ENCODE measurements around the gene ZBTB38. TPM values are rescaled to one million over a fixed set of nuclear protein-coding genes. Genes with fewer than 3 reads are reported as not detected.

ZBTB38 gene
- total RNA-seq, 1 donor from 2014 or later: 24.5 TPM

GRCh38 chr3:141400073-141400971, 32.0 kb downstream of the ZBTB38 start:
- Histone ChIP-seq H3K36me3 (no peaks in the 10 kb centered on the region), H4K20me1 (ENCODE audit: low read depth) (no peaks in the 10 kb centered on the region), H3K4me2 (peak overlapping the region; percentile 20), H3K79me2 (ENCODE audit: low read depth) (peaks cover 4% of the 10 kb centered on the region), H3K9me3 (ENCODE audit: low read depth) (no peaks in the 10 kb centered on the region), H2AFZ (replicated peaks) (no peak overlapping the region), H3K4me3 (no peak overlapping the region), H3K9ac (no peak overlapping the region), H3K27me3 (peaks cover 10% of the 10 kb centered on the region), H3K4me1 (peaks cover 29% of the 10 kb centered on the region), H3F3A (ENCODE audit: low read depth) (peaks cover 22% of the 10 kb centered on the region), H3K27ac (no peak overlapping the region)
- TF ChIP-seq EZH2phosphoT487 (IDR thresholded peaks at IDR 0.05): no peak
- no peak for TF ChIP-seq CTCF (IDR thresholded peaks at IDR 0.05)
- TF ChIP-seq EZH2 (IDR thresholded peaks at IDR 0.05): no peak
- no peak overlapping the region for H3K4me3 Mint-ChIP-seq
- H3K4me1 Mint-ChIP-seq: peaks cover 8% of the 10 kb centered on the region
- peaks cover 15% of the 10 kb centered on the region for H3K9me3 Mint-ChIP-seq
- H3K27me3 Mint-ChIP-seq (ENCODE audit: insufficient read depth, low read depth): peaks cover 3% of the 10 kb centered on the region
- DNase-seq (ENCODE audit: low spot score): peak; percentile 64
- H3K36me3 Mint-ChIP-seq: peaks cover 21% of the 10 kb centered on the region
- H3K27ac Mint-ChIP-seq: no peak overlapping the region

- H3K27ac ChIP-seq: no peak overlapping the region
- H3K27me3 ChIP-seq: peaks cover 10% of the 10 kb centered on the region
- peaks cover 29% of the 10 kb centered on the region for H3K4me1 ChIP-seq
- H3K4me3 ChIP-seq: no peak overlapping the region
- H3F3A ChIP-seq (ENCODE audit: low read depth): peaks cover 22% of the 10 kb centered on the region
- H3K36me3 ChIP-seq: no peaks in the 10 kb centered on the region
- H3K36me3 Mint-ChIP-seq: peaks cover 25% of the 10 kb centered on the region
- no peaks in the 10 kb centered on the region for H4K20me1 ChIP-seq (ENCODE audit: low read depth)
- no peak overlapping the region for H3K4me3 Mint-ChIP-seq
- H3K4me2 ChIP-seq: peak overlapping the region; percentile 82
- no peak overlapping the region for H2AFZ ChIP-seq (replicated peaks)
- H3K4me1 Mint-ChIP-seq: peaks cover 8% of the 10 kb centered on the region
- no peak overlapping the region for H3K27ac Mint-ChIP-seq
- no peak for DNase-seq (ENCODE audit: low spot score)
- H3K79me2 ChIP-seq (ENCODE audit: low read depth): peaks cover 4% of the 10 kb centered on the region
- no peak for TF ChIP-seq EZH2phosphoT487 (IDR thresholded peaks at IDR 0.05)
- no peak for TF ChIP-seq EZH2 (IDR thresholded peaks at IDR 0.05)
- no peak for TF ChIP-seq CTCF (IDR thresholded peaks at IDR 0.05)
- no peaks in the 10 kb centered on the region for H3K9me3 ChIP-seq (ENCODE audit: low read depth)
- peaks cover 3% of the 10 kb centered on the region for H3K27me3 Mint-ChIP-seq (ENCODE audit: insufficient read depth, low read depth)
- H3K9me3 Mint-ChIP-seq: peaks cover 15% of the 10 kb centered on the region
- no peak overlapping the region for H3K9ac ChIP-seq
Observed at GRCh38 chr3:141401095-141401494, 32.8 kb downstream of the ZBTB38 start.

- Mint-ChIP-seq H3K4me1 (peaks cover 8% of the 10 kb centered on the region), H3K27me3 (ENCODE audit: insufficient read depth, low read depth) (peaks cover 3% of the 10 kb centered on the region), H3K4me3 (peak overlapping the region; percentile 82), H3K9me3 (peaks cover 8% of the 10 kb centered on the region), H3K27ac (peak overlapping the region; percentile 32), H3K36me3 (peaks cover 24% of the 10 kb centered on the region)
- Histone ChIP-seq H3K4me2 (peak overlapping the region; percentile 82), H3K27ac (no peak overlapping the region), H3F3A (ENCODE audit: low read depth) (peaks cover 22% of the 10 kb centered on the region), H3K27me3 (peaks cover 10% of the 10 kb centered on the region), H3K9ac (no peak overlapping the region), H3K9me3 (ENCODE audit: low read depth) (no peaks in the 10 kb centered on the region), H3K4me1 (peaks cover 29% of the 10 kb centered on the region), H3K36me3 (no peaks in the 10 kb centered on the region), H2AFZ (replicated peaks) (peak overlapping the region; percentile 86), H4K20me1 (ENCODE audit: low read depth) (no peaks in the 10 kb centered on the region), H3K4me3 (peak overlapping the region; percentile 53), H3K79me2 (ENCODE audit: low read depth) (peaks cover 4% of the 10 kb centered on the region)
- peak; percentile 73 for DNase-seq (ENCODE audit: low spot score)
- TF ChIP-seq EZH2 (IDR thresholded peaks at IDR 0.05): no peak
Observed at GRCh38 chr3:141401573-141402475, 33.5 kb downstream of the ZBTB38 start.
